ENCODE results near the gene TTPAL.

The TTPAL gene

DNA sequence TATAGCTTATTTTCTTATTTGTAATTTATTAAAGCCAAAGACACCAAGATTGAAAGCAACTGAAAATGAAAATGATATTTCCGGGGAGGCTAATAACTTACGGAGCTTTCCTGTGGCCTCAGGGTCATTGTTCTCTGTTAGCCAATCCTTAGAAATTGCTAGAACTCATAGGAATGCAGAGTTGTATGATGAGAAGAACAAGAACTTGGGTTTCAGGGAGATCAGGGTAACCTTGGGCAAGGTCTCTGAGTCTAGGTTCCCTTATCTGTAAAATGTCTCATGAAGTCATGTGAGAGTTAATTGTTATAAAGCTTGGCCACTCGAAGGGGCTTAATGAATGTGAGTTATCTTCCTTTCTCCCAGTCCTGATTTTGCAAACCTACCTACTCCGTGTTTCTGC lies 66.3 kb downstream of the TTPAL start:
- no peak for DNase-seq (ENCODE audit: low spot score)
- no peak for TF ChIP-seq CTCF (IDR thresholded peaks at IDR 0.05; ENCODE audit: extremely low read depth, missing control alignments)

GRCh38 chr20:44542890-44543289 lies 67.2 kb downstream of the TTPAL start:
- no peak for TF ChIP-seq CTCF (IDR thresholded peaks at IDR 0.05; ENCODE audit: extremely low read depth, missing control alignments)
- DNase-seq (ENCODE audit: low spot score) = no peak

GRCh38 chr20:44543358-44543757 lies 67.7 kb downstream of the TTPAL start:
- DNase-seq (ENCODE audit: low spot score) = no peak
- TF ChIP-seq CTCF (IDR thresholded peaks at IDR 0.05; ENCODE audit: extremely low read depth, missing control alignments) = no peak
